Measurements from ENCODE around the gene TBCCD1.

TBCCD1 gene

DNA sequence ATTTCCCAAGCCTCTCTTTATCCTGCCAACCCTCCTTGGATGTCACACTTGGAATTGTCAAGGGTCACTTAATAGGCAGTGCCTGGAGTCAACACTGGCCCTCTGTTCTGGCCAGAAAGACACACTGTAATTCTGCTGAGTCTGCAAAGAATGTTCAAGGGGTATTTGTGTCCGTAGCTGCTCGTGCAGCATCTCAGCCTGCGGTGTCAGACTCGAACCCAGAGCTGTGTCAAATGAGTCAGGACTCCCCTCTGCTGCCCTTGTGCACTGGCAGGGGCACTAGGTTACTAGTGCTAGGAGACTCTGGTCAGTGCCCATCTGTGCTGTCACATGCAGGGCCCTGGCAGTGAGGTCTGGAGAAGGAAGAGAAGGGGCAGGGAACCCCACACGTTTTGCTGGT lies 44.9 kb upstream of the TBCCD1 start:
- TF ChIP-seq, protein P1, sequence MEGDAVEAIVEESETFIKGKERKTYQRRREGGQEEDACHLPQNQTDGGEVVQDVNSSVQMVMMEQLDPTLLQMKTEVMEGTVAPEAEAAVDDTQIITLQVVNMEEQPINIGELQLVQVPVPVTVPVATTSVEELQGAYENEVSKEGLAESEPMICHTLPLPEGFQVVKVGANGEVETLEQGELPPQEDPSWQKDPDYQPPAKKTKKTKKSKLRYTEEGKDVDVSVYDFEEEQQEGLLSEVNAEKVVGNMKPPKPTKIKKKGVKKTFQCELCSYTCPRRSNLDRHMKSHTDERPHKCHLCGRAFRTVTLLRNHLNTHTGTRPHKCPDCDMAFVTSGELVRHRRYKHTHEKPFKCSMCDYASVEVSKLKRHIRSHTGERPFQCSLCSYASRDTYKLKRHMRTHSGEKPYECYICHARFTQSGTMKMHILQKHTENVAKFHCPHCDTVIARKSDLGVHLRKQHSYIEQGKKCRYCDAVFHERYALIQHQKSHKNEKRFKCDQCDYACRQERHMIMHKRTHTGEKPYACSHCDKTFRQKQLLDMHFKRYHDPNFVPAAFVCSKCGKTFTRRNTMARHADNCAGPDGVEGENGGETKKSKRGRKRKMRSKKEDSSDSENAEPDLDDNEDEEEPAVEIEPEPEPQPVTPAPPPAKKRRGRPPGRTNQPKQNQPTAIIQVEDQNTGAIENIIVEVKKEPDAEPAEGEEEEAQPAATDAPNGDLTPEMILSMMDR (IDR thresholded peaks at IDR 0.05): no peak

DNA sequence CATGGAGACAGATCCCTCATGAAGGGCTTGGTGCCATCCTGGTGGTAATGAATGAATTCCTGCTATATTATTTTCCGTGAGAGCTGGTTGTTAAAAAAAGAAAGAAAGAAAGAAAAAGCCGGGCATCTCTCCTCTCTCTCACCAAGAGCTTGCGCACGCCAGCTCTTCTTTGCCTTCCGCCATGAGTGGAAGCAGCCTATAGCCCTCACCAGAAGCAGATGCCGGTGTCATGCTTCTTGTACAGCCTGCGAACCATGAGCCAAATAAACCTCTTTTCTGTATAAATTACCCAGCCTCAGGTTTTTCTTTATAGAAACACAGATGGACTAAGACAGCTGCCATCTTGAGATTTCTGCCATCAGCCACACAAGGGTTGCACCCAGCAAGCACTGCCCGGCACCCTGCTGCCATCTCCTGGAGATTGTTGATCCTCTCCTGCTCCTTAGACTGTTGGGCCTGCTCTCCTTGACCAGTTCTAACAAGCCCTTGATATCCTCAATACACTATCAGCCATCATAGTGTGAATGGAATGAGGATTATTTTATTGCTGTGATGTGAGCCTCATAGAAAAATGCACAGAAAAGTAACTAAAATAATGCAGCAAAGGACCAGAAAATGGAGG lies 42.2 kb upstream of the TBCCD1 start:
- TF ChIP-seq, protein P1 (IDR thresholded peaks at IDR 0.05): peak; percentile 25; the same call in 1 of the 2 replicates

DNA sequence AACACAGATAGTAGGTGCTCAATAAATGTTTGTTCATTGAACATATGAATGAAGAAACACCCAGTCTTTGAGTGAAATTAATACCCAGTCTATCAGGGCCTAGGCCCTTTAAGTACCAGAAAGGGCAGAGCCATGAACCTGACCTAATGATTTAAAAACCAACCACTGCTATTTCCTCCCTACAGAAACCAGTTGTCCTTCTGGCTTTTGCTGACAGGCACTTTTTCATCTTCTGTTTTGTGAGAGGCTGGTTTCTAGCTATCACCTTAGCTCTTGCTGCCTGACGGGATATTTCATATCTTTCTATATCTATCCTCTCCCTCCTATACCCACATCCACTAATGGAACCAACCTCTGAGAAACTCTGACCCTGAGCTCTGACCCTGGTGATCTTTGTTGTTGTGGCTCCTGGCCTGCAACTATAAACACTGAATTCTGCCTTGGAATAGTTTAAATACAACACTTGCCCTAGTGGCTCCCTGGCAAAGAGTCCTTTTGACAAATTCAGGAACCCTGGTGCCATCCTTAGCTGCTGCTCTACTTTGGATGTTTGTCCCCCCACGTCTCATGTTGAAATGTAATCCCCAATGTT lies 41.6 kb upstream of the TBCCD1 start:
- TF ChIP-seq, protein P1 (IDR thresholded peaks at IDR 0.05): no peak

DNA sequence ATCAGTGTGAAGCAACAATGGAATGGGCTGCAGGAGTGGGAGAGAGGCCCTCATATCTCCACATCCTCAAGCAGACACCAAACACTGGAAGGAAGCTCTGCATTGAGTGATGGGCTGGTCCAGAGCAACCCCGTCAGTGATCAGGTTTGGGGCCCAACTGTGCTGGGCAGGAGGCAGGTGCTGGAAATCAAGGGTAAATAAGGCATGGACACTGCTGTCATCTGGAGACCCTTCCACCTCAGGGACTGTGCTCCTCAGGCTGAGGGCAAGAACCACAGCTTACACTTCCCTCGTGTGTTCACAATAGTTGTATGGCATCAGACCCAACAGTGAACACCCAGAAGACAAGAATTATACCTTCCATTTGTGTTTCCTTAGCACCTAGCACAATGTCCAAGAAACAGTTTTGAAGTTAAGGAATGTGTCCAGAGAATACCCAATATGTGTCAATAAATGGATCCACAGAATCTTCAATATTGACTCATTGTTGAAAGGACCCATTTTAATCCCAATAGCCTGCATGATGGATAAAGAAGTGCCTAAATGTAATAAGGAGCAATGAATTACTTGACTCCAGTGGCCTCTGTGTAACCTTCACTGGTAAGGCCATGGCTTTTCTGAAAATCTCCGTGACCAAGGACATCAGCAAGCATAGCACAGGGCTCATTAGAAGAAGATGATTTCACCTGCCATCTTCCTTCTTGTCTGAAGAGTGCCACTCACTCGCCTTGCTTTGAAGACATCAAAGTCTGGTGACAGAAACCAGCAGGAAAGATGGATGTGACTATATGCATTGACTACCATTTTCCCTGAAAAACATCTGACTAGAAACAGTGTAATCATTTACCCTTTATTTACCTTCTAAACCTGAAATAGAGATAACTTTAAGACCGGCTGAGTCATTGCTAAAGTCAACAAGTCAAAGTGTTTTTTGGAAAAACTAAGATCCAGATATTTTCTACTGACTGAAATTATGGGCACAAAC lies 38.7 kb upstream of the TBCCD1 start:
- TF ChIP-seq, protein P1 (IDR thresholded peaks at IDR 0.05): no peak

DNA sequence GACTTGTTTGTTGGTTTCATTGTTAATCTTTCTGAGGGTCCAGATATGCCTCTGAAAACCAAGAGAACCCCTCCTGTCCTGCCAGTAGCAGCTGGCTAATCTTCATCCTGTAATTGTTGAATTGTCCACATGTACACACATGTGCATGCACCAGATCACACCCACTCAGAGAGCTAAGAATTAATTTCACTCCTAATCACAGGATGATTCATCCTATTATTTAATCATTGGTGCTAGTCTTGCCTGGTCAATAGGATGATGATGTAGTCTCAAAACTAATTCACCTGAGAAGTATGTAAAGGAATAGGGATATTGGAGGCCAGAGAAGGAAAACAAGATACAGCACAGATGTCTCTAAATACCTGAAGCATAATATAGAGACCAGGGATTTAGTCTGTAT lies 37.9 kb upstream of the TBCCD1 start:
- TF ChIP-seq, protein P1 (IDR thresholded peaks at IDR 0.05): no peak

DNA sequence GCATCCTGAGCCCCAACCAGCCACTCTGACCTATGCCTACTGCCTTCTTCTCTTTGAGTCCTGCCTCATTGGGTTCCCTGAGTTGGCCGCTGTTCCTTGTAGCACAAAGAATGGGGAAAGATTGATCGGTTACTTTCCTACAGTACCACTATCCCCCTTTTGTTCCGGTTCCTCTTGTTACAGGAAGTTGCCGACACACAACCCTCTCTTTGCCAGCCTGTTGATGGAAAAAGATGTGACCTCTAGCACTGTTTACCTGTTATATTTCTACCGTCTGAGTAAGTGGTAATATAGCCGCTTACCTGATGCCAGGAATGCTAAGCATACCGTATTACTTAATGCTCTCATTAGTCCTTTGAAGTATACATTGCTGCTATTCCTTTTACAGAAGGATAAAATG lies 36.0 kb upstream of the TBCCD1 start:
- TF ChIP-seq, protein P1 (IDR thresholded peaks at IDR 0.05): no peak

DNA sequence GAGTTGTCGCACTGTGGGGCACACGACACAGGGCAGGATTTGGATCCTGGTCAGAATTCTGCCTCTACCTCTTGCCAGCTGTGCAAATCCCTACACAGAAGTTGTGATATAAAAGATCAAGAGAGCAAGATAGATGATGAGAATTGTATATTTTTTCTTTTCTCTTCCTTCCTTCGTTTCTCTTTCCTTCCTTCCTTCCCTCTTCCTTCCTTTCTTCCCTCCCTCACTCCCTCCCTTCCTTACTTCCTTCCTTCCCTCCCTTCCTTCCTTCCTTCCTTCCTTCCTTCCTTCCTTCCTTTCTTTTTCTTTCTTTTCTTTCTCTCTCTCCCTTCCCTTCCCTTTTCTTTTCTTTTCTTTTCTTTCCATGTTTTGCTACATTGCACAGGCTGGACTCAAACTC lies 33.8 kb upstream of the TBCCD1 start:
- TF ChIP-seq, protein P1 (IDR thresholded peaks at IDR 0.05): no peak

Data from LNCAP (cell line).